Astrocyte (in vitro differentiated cells and primary cell): ENCODE measurements around the gene HSD17B8. TPM values are rescaled to one million over a fixed set of nuclear protein-coding genes. Genes with fewer than 3 reads are reported as not detected.

Experiments used
- DNase-seq: peaks from one replicate; pipeline ENCODE4 v3.0.0-alpha.2; 2010; ENCODE audit warnings: low read depth
- FAIRE-seq: peaks from 2 replicates; lab custom pipeline; 2011; peaks lifted over from hg19 to GRCh38; lab: Jason Lieb, UNC
- H2AFZ ChIP-seq: 2 replicates; pipeline ENCODE4 v1.6.0; 2012; ENCODE audit warnings: low read depth, low read length, inconsistent platforms
- H3K27ac ChIP-seq: 2 replicates; pipeline ENCODE4 v1.5.1; 2011; ENCODE audit warnings: low read depth, low read length, inconsistent platforms
- H3K27me3 ChIP-seq: 2 replicates; pipeline ENCODE4 v1.6.0; 2011; ENCODE audit warnings: low read length, inconsistent platforms; ENCODE audit not compliant: insufficient read depth
- H3K36me3 ChIP-seq: 2 replicates; pipeline ENCODE4 v1.5.1; 2011; ENCODE audit warnings: low read length, inconsistent platforms; ENCODE audit not compliant: insufficient read depth
- H3K4me1 ChIP-seq: 2 replicates; pipeline ENCODE4 v1.5.1; 2011; ENCODE audit warnings: low read length, inconsistent platforms; ENCODE audit not compliant: insufficient read depth
- H3K4me2 ChIP-seq: 2 replicates; pipeline ENCODE4 v1.6.0; 2012; ENCODE audit warnings: low read length, inconsistent platforms
- H3K4me3 ChIP-seq: 2 replicates; pipeline ENCODE4 v1.5.1; 2011; ENCODE audit warnings: low read depth, mild to moderate bottlenecking, low read length, inconsistent platforms; ENCODE audit not compliant: insufficient read depth
- H3K79me2 ChIP-seq: 2 replicates; pipeline ENCODE4 v1.6.0; 2012; ENCODE audit warnings: mild to moderate bottlenecking, low read length, inconsistent platforms; ENCODE audit not compliant: insufficient read depth
- H3K9ac ChIP-seq: 2 replicates; pipeline ENCODE4 v1.6.0; 2012; ENCODE audit warnings: mild to moderate bottlenecking, low read length, inconsistent platforms
- H3K9me3 ChIP-seq: 2 replicates; pipeline ENCODE4 v1.5.1; 2012; ENCODE audit warnings: low read depth, mild to moderate bottlenecking, low read length, inconsistent platforms; ENCODE audit not compliant: insufficient read depth
- H4K20me1 ChIP-seq: 2 replicates; pipeline ENCODE4 v1.6.0; 2012; ENCODE audit warnings: low read length, inconsistent platforms; ENCODE audit not compliant: insufficient read depth
- H3K27ac Mint-ChIP-seq: one replicate; pipeline ENCODE4 v1.8.0; 2021; ENCODE audit warnings: mild to moderate bottlenecking, mixed read lengths; ENCODE audit not compliant: unreplicated experiment
- H3K27me3 Mint-ChIP-seq: one replicate; pipeline ENCODE4 v1.8.0; 2021; ENCODE audit warnings: low read depth, mixed read lengths; ENCODE audit not compliant: unreplicated experiment
- H3K36me3 Mint-ChIP-seq: one replicate; pipeline ENCODE4 v1.8.0; 2021; ENCODE audit warnings: low read depth, mixed read lengths; ENCODE audit not compliant: unreplicated experiment
- H3K4me1 Mint-ChIP-seq: one replicate; pipeline ENCODE4 v1.8.0; 2021; ENCODE audit warnings: low read depth, mixed read lengths; ENCODE audit not compliant: unreplicated experiment
- H3K4me3 Mint-ChIP-seq: one replicate; pipeline ENCODE4 v1.8.0; 2021; ENCODE audit warnings: mild to moderate bottlenecking, moderate library complexity, mixed read lengths; ENCODE audit not compliant: unreplicated experiment
- H3K9me3 Mint-ChIP-seq: one replicate; pipeline ENCODE4 v1.8.0; 2021; ENCODE audit warnings: mild to moderate bottlenecking, mixed read lengths; ENCODE audit not compliant: unreplicated experiment
- CTCF ChIP-seq: IDR thresholded peaks from 2 replicates; pipeline ENCODE4 v1.5.1; 2011; ENCODE audit warnings: low read depth, mild to moderate bottlenecking, inconsistent platforms, low read length, moderate library complexity; ENCODE audit not compliant: insufficient read depth
- EZH2 ChIP-seq: IDR thresholded peaks from 2 replicates; pipeline ENCODE4 v1.6.1; 2012; ENCODE audit warnings: mild to moderate bottlenecking, low read length, inconsistent platforms; ENCODE audit not compliant: insufficient read depth
- total RNA-seq: library from RNA; stranded (reverse); gene quantifications from 2 replicates; pipeline ENCODE4 v1.2.1, GENCODE V29; 2021

The HSD17B8 gene
- total RNA-seq, 1 donor from 2014 or later = 2.1 TPM

GRCh38 chr6:33251395-33252012 lies 47.0 kb downstream of the HSD17B8 start:
- Histone ChIP-seq H4K20me1 (peaks cover 3% of the 10 kb centered on the region), H3K27ac (no peak overlapping the region), H3K9me3 (no peaks in the 10 kb centered on the region), H3K36me3 (peaks cover 6% of the 10 kb centered on the region), H3K4me2 (peak overlapping the region; percentile 34), H3K4me3 (no peak overlapping the region), H3K9ac (no peak overlapping the region), H3K27me3 (no peaks in the 10 kb centered on the region), H2AFZ (no peak overlapping the region), H3K79me2 (no peaks in the 10 kb centered on the region), H3K4me1 (peaks cover 31% of the 10 kb centered on the region)
- DNase-seq = peak; percentile 20
- TF ChIP-seq CTCF (no peak), EZH2 (no peak)
- peaks cover 26% of the 10 kb centered on the region for H3K4me1 Mint-ChIP-seq
- peaks cover 2% of the 10 kb centered on the region for H3K27me3 Mint-ChIP-seq
- no peak for FAIRE-seq
- peaks cover 8% of the 10 kb centered on the region for H3K36me3 Mint-ChIP-seq
- no peak overlapping the region for H3K27ac Mint-ChIP-seq
- peak overlapping the region; percentile 30 for H3K4me3 Mint-ChIP-seq
- H3K9me3 Mint-ChIP-seq = peaks cover 4% of the 10 kb centered on the region

GRCh38 chr6:33252759-33253158 lies 48.3 kb downstream of the HSD17B8 start:
- no peak overlapping the region for H3K27ac Mint-ChIP-seq
- FAIRE-seq = no peak

More at GRCh38 chr6:33252759-33253158, 48.3 kb downstream of the HSD17B8 start:
- Histone ChIP-seq H4K20me1 (peaks cover 3% of the 10 kb centered on the region), H3K79me2 (no peaks in the 10 kb centered on the region), H3K4me1 (peaks cover 31% of the 10 kb centered on the region), H3K4me2 (peak overlapping the region; percentile 0), H3K27ac (no peak overlapping the region), H3K4me3 (no peak overlapping the region), H3K9me3 (no peaks in the 10 kb centered on the region), H3K27me3 (no peaks in the 10 kb centered on the region), H3K36me3 (peaks cover 9% of the 10 kb centered on the region), H2AFZ (no peak overlapping the region), H3K9ac (no peak overlapping the region)
- TF ChIP-seq CTCF (no peak), EZH2 (no peak)
- H3K4me1 Mint-ChIP-seq = peaks cover 26% of the 10 kb centered on the region
- H3K9me3 Mint-ChIP-seq = peaks cover 4% of the 10 kb centered on the region
- H3K36me3 Mint-ChIP-seq = peaks cover 10% of the 10 kb centered on the region
- no peak overlapping the region for H3K4me3 Mint-ChIP-seq
- DNase-seq = peak; percentile 32
- H3K27me3 Mint-ChIP-seq = no peaks in the 10 kb centered on the region
